Left ventricle myocardium inferior (tissue), 1 donor: ENCODE results near the gene SORCS2. TPM values are rescaled to one million over a fixed set of nuclear protein-coding genes. Genes with fewer than 3 reads are reported as not detected.

Experiments used
- DNase-seq: peaks from one replicate; pipeline ENCODE4 v3.0.0-alpha.2; 2020
- H3K27ac ChIP-seq: fragments of 200-600 bp; replicated peaks from 2 replicates; pipeline ENCODE4 v1.8.0; 2021
- H3K27me3 ChIP-seq: fragments of 200-600 bp; 2 replicates; pipeline ENCODE4 v1.8.0; 2021; ENCODE audit warnings: low read depth
- H3K36me3 ChIP-seq: fragments of 200-600 bp; 2 replicates; pipeline ENCODE4 v1.8.0; 2021
- H3K4me1 ChIP-seq: fragments of 200-600 bp; 2 replicates; pipeline ENCODE4 v1.8.0; 2021
- H3K4me3 ChIP-seq: fragments of 200-600 bp; 2 replicates; pipeline ENCODE4 v1.8.0; 2021; ENCODE audit warnings: mild to moderate bottlenecking, moderate library complexity
- H3K9me3 ChIP-seq: fragments of 200-600 bp; replicated peaks from 2 replicates; pipeline ENCODE4 v1.8.0; 2021
- intact Hi-C: fragments of 100-400 bp; cut with micrococcal nuclease; formaldehyde crosslinking; loops from one replicate; pipeline ENCODE4 v1.11.0; 2022
- long read RNA-seq: library from polyadenylated mRNA; unstranded; transcript quantifications from one replicate; pipeline ENCODE4 v2.0.0, GENCODE V29; 2021
- total RNA-seq: library from RNA; stranded (reverse); fragmentation: NEBNext Ultra II Directional; extraction: Animal tissue kit (Norgen Biotek cat#: 25700); gene quantifications from one replicate; pipeline ENCODE4 v1.2.1, GENCODE V29; 2021
- TF ChIP-seq, protein P1 (sequence below): fragments of 200-600 bp; IDR thresholded peaks from 2 replicates; pipeline ENCODE4 v1.8.0; 2021; ENCODE audit warnings: antibody characterized with exemption, mild to moderate bottlenecking, borderline replicate concordance
- donor health status: DM: no; HTN: yes; CAD: no; lungs with severe emphysema.

Gene SORCS2
- 1.2 TPM for total RNA-seq
- long read RNA-seq, partial matches to known transcripts, result 0 of 6 reads
- long read RNA-seq, other reads (novel, unspliced or antisense), result 6 of 6 reads

DNA sequence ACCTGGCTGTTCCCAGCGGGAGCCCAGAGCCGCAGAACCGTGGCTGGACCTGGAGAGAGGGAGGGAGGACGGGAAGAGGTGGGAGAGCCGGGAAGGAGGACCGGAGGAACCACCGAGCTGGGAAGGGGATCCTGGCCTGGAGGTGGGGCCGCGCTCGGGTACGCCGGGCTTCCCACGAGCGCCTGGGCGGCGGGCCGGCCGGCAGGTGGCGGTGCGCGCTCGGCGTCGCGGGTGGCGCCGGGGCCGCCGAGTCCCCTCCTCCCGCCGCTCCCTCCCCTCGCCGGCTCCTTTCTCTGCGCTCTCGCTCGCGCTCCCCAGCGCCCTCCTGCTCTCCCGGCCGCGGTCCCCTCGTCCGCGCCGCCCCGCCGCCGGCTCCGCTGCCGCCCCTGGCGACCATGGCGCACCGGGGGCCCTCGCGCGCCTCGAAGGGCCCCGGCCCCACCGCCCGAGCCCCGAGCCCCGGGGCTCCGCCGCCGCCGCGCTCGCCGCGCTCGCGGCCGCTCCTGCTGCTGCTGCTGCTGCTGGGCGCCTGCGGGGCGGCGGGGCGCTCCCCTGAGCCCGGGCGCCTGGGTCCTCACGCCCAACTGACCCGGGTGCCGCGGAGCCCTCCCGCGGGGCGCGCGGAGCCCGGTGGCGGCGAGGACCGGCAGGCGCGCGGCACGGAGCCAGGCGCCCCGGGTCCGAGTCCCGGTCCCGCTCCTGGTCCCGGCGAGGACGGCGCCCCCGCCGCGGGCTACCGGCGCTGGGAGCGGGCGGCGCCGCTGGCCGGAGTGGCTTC is at the start of gene SORCS2:
Gene SORCS2 (plus strand): TSS at position 287 of the 778 bp plus-strand sequence.
- Histone ChIP-seq H3K36me3 (no peaks in the 10 kb centered on the region), H3K4me1 (peaks cover 20% of the 10 kb centered on the region), H3K9me3 (no peaks in the 10 kb centered on the region), H3K4me3 (peak within 1 kb of the TSS; percentile 67), H3K27ac (no peak within 1 kb of the TSS), H3K27me3 (peaks cover 80% of the 10 kb centered on the region)
- intact Hi-C loops, result loop anchor here (5.0 to 10.0 kb wide), 2 partner anchors 105 to 522 kb away; no protein-coding TSS in a partner anchor
- TF ChIP-seq, protein P1, sequence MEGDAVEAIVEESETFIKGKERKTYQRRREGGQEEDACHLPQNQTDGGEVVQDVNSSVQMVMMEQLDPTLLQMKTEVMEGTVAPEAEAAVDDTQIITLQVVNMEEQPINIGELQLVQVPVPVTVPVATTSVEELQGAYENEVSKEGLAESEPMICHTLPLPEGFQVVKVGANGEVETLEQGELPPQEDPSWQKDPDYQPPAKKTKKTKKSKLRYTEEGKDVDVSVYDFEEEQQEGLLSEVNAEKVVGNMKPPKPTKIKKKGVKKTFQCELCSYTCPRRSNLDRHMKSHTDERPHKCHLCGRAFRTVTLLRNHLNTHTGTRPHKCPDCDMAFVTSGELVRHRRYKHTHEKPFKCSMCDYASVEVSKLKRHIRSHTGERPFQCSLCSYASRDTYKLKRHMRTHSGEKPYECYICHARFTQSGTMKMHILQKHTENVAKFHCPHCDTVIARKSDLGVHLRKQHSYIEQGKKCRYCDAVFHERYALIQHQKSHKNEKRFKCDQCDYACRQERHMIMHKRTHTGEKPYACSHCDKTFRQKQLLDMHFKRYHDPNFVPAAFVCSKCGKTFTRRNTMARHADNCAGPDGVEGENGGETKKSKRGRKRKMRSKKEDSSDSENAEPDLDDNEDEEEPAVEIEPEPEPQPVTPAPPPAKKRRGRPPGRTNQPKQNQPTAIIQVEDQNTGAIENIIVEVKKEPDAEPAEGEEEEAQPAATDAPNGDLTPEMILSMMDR, result peak; percentile 86
- DNase-seq, result peak; percentile 64

DNA sequence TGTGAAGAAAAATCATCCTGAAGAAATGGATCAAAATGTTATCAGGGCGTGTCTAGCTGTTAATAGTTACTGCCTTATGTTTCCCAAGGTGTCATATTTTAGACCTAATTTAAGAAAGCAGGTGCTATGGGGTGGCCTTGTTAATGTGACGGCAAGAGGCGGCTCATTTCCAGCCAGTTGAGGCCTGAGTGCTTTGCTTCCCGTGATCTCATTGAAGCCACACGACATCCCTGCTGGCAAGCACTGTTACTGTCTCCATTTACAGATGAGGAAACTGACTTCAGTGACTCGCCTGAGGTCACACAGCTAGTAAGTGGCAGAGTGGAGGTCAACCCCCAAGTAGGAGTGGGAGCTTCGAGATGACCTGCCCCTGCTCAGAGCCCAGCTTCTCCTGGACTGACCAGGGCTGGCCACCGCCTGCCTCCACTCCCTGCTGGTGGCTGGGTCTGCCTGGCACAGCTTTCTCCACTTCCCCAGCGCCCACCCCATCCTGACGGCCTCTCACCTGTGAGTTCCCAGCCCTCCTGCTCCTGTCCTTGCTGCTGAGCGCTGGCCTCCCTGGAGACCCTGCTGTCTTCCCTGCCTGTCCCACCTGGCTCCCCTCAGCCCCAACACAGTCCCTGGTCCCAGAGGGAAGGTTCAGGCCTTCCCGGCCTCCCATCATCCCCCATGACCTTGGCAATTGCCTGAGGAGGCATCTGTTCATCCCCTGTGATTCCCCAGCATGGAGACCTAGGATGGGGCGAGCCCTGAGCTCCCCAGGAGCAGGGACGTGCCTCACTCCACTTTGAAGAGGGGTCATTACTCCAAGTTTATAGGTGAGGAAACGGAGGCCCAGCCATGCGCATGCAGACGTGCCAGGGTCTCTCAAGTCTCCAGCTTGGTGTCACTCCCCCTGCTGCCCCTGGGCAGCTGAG is 47.7 kb upstream of the SORCS2 start:
- H3K4me1 ChIP-seq, result no peaks in the 10 kb centered on the region
- no peak for DNase-seq
- H3K27ac ChIP-seq, result no peak overlapping the region
- TF ChIP-seq, protein P1, result no peak
- intact Hi-C loops, result no loop called here
- H3K4me3 ChIP-seq, result no peak overlapping the region
- H3K27me3 ChIP-seq, result peaks cover 36% of the 10 kb centered on the region
- H3K36me3 ChIP-seq, result no peaks in the 10 kb centered on the region
- no peaks in the 10 kb centered on the region for H3K9me3 ChIP-seq

DNA sequence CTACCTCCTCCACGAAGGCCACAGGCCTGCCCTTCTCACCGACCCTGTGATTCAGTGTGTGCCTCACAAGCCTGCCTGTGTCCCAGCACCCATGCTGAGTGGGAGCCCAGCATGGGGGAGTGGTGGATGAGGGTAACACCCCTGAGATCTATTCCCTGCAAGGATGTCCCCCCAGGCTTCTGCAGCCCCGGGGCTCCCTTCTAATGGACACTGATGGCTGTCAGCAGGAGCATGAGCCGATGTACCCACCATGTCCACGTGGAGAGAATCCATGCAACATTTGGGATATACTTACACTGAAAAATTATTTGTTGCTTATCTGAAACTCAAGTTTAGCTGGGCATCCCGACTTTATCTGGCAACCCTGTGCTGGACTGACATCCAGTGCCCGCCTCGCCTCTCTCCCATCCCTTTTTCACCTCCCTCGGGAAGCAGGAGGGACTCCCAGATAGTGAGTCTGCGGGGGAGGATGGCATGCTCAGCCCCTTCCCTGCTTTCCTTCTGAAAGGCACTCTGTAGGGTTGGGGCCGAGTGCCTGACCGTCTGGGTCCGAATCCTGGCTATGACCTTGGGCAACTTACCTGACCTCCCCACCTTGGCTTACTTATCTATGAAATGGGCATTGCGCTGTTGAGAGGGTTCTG is 46.9 kb upstream of the SORCS2 start:
- intact Hi-C loops, result no loop called here
- Histone ChIP-seq H3K4me3 (no peak overlapping the region), H3K27ac (no peak overlapping the region), H3K4me1 (no peaks in the 10 kb centered on the region), H3K27me3 (peaks cover 31% of the 10 kb centered on the region), H3K36me3 (no peaks in the 10 kb centered on the region), H3K9me3 (no peaks in the 10 kb centered on the region)
- TF ChIP-seq, protein P1, result no peak
- no peak for DNase-seq

DNA sequence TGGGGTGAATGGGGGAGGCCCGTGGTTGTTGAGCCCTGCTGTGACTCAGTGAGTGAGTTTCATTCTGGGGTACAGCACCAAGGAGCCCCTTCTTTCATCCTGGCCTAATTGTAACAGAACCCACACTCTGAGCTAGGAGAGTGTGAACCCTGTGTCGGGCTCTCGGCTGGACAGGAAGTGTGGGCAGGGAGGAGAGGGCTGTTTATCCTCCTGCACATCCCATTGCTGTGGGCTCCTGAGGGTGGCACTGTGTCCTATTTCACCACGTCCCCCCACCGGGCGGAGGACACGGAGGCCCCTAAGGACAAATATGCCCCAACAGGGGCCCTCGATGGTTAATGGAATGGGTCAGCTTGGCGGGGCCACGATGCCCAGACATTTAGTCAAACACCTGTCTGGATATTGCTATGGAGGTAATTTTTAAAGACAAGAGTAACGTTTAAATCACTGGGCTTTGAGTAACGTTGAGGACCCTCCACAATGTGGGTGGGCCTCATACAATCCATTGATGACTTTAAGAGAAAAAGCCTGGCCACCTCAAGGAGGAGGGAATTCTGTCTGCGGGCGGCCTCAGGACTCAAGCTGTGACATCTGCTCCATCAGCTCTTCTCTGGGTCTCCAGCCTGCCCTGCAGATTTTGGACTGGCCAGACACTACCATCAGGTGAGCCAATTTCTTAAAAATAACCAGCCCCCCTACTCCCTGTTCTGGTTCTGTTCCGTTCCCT is 46.1 kb upstream of the SORCS2 start:
- TF ChIP-seq, protein P1, result no peak
- intact Hi-C loops, result no loop called here
- no peaks in the 10 kb centered on the region for H3K4me1 ChIP-seq
- no peak overlapping the region for H3K4me3 ChIP-seq
- H3K36me3 ChIP-seq, result no peaks in the 10 kb centered on the region
- peaks cover 28% of the 10 kb centered on the region for H3K27me3 ChIP-seq
- DNase-seq, result no peak
- H3K27ac ChIP-seq, result no peak overlapping the region
- H3K9me3 ChIP-seq, result no peaks in the 10 kb centered on the region

DNA sequence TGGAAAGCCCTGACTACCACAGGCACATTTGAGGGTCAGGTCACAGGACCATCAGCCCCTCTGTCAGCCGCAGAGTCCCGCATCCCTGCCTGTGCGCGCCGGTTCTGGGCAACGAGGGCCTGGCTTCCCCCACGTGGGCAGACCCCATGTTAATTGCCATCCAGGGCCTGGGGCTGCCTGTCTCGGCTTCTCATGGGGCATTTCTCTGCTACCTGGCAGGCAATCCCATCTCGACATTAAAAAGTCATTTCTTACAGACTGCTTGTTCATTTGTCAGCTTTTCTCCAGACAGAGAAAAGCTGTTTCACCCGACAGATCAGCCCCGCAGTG is 45.6 kb upstream of the SORCS2 start:
- TF ChIP-seq, protein P1, result no peak
- Histone ChIP-seq H3K36me3 (no peaks in the 10 kb centered on the region), H3K4me3 (no peak overlapping the region), H3K27me3 (peaks cover 28% of the 10 kb centered on the region), H3K4me1 (no peaks in the 10 kb centered on the region), H3K27ac (no peak overlapping the region), H3K9me3 (no peaks in the 10 kb centered on the region)
- no peak for DNase-seq
- intact Hi-C loops, result no loop called here
